NCI-H2107 (cell line): ENCODE results near the gene SIPA1L3.
A peak's percentile ranks its signal among the peaks of the same experiment; 100 is the strongest.
"Not testable (repeated sequence)": the region's sequence is repeated elsewhere in the genome, so short reads cannot be mapped to it uniquely, and the experiment has no call there.

Source experiments
- DNase-seq: peaks from one replicate; lab custom pipeline; 2025; lab: John Stamatoyannopoulos, UW

SIPA1L3 gene

GRCh38 chr19:38211766-38212165 lies 304.8 kb downstream of the SIPA1L3 start:
- no peak for DNase-seq

GRCh38 chr19:38213469-38213868 lies 306.5 kb downstream of the SIPA1L3 start:
- no peak for DNase-seq

- no peak for DNase-seq
These were observed 307.1 kb downstream of the SIPA1L3 start for GRCh38 chr19:38213911-38214625.

- no peak for DNase-seq
These were observed 310.0 kb downstream of the SIPA1L3 start for GRCh38 chr19:38216785-38217641.

GRCh38 chr19:38218204-38218603 lies 311.2 kb downstream of the SIPA1L3 start:
- no peak for DNase-seq

GRCh38 chr19:38219221-38219620 lies 312.2 kb downstream of the SIPA1L3 start:
- no peak for DNase-seq

GRCh38 chr19:38221421-38221820 lies 314.4 kb downstream of the SIPA1L3 start:
- no peak for DNase-seq

GRCh38 chr19:38221919-38222830 lies 315.2 kb downstream of the SIPA1L3 start:
- no peak for DNase-seq

- DNase-seq = no peak
These were observed 316.1 kb downstream of the SIPA1L3 start for GRCh38 chr19:38223119-38223523.

GRCh38 chr19:38223617-38224013 lies 316.6 kb downstream of the SIPA1L3 start:
- no peak for DNase-seq

GRCh38 chr19:38224014-38224862 lies 317.2 kb downstream of the SIPA1L3 start, which contains the start of gene DPF1:
DPF1 (minus strand) TSS chr19:38224222; CDS start chr19:38224142, 80 bp downstream.
- DNase-seq = no peak

GRCh38 chr19:38224863-38225218 lies 317.8 kb downstream of the SIPA1L3 start:
- not testable (repeated sequence) for DNase-seq

- DNase-seq = no peak
These were observed 320.4 kb downstream of the SIPA1L3 start for GRCh38 chr19:38227287-38228004.

GRCh38 chr19:38228005-38228377 lies 321.0 kb downstream of the SIPA1L3 start:
- no peak for DNase-seq

GRCh38 chr19:38228491-38229439 lies 321.8 kb downstream of the SIPA1L3 start:
- DNase-seq = no peak

- DNase-seq = peak; percentile 54
These were observed 322.6 kb downstream of the SIPA1L3 start for GRCh38 chr19:38229585-38230073.

- DNase-seq = not testable (repeated sequence)
These were observed 323.6 kb downstream of the SIPA1L3 start for GRCh38 chr19:38230506-38231133.

- DNase-seq = no peak
These were observed 324.9 kb downstream of the SIPA1L3 start for GRCh38 chr19:38231918-38232317.
